ENCODE data around the gene OMP.
A peak's percentile ranks its signal among the peaks of the same experiment; 100 is the strongest.
"Not testable (repeated sequence)": the region's sequence is repeated elsewhere in the genome, so short reads cannot be mapped to it uniquely, and the experiment has no call there.

The OMP gene

DNA sequence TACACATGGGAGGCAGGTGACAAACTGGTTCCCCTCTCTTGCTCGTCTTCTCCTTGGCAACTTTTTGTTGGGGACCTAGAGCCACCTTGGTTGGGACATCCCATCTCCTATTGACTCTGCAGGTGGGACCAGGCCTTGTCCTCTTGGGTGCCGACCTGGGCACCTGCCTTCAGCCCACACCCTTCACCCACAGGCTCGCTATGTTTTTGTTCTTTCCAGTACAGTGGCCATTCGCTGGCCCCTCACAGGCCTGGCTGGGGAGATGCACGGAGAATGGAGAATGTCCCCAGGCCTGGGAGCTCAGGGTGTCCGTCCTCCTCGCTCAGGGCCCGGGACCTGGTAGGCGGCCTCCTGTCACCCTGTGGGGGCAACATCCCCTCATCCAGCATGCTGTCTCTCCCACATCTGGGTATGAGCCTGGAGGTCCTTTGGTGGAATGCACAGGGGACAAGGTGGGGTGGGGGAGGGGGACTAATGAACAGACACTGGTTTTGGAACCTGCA, 14.9 kb upstream of the OMP start:
- DNase-seq (ENCODE audit: low spot score) = no peak

GRCh38 chr11:77088236-77089003, 14.2 kb upstream of the OMP start:
- DNase-seq (ENCODE audit: low spot score) = no peak

DNA sequence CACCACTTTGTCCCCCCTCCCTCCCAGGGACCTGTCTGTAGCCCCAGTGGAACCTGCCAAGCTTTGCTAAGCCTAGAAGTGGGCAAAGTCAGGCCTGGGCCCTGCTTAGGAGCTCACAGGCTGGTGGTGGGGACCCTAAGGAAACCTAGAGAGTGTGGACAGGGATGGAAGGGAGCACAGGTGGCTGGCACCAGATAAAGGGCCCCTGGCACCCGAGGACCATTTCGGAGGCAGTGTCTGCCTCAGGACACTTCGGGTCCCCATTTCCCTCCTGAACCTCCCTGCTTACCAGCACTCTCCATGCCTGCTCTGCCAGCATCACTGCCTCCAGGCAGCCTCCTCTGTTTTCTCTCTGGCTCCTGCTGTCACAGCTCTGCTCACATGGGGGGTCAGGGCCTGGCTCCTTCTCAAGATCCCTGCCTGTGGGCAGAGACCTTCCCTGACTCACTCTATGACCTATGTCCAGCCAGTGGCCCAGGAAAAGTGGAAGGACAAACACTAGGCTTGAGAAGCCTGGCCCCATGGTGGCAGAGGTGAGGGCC, 13.6 kb upstream of the OMP start:
- DNase-seq (ENCODE audit: low spot score) = no peak

DNA sequence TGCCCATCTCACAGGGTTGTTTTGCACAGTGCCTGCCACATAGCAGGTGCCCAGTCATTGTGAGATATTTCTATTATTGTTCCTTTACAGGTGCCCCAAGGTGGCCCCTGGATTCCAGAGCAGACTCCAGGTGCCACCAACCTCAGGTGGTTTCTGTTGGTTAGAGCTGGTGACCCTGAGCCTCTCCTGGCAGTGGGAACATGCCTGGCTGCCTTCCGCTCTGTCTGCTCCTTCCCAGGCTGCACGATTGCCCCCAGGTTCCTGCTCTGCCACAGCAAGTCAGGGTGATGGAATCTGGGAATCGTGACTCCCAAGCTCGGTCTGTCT, 12.6 kb upstream of the OMP start:
- DNase-seq (ENCODE audit: low spot score) = no peak

GRCh38 chr11:77090373-77091111, 12.1 kb upstream of the OMP start:
- no peak for DNase-seq (ENCODE audit: low spot score)

- DNase-seq (ENCODE audit: low spot score) = peak; percentile 75
Measured at GRCh38 chr11:77091146-77091940, 11.3 kb upstream of the OMP start.

DNA sequence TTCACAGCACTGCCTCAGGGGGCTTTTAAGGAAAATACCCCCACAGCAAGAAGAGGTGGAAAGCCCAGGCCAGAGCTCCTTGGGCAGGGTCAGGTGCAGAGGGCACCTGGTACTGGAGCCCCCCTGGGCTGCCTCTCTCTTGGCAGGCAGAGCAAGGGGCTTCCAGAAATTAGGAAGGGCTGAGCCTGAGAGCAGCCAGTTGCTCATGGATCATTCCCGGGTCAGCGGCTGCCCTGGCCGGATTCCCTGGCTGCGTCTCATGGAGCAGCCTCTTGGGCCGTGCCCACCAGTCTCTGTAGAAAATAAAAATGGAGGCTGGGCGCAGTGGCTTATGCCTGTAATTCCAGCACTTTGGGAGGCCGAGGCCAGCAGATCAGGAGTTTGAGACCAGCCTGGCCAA, 10.3 kb upstream of the OMP start:
- no peak for DNase-seq (ENCODE audit: low spot score)

DNA sequence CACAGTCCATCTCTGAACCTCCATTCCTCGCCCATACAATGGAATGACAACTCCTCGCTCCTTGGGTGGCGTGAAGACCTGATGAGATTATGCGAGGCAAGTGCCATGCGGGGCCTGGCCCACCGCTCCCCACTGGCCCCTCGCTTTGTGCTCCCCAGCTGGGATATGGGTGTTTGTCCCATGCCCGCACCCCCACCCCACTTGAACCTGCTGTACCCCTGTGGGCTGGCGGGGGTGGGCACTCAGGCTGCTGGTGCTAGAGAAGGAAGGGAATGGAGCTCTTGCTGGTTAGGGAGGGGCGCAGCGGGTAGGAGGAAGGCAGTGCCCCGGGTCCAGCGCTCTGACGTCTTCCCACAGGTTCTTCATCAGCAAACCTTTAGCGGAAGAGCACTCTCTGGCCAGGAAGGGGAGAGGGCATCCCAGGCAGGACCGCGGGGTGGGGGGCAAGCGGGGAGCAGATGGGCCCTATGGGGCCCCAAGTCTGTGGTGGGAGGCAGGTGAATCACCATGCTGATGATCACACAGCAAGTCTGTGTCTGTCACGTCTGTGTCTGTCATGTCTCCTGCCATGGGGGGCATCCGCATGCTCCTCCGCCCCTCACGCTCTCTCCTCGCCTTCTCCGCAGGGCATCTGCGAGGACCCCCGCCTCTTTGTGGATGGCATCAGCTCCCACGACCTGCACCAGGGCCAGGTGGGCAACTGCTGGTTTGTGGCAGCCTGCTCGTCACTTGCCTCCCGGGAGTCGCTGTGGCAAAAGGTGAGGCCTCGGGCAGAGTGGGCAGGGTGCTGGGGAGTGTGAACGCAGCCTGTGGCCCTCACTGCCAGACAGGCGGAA, 9.4 kb upstream of the OMP start:
- DNase-seq (ENCODE audit: low spot score) = no peak

DNA sequence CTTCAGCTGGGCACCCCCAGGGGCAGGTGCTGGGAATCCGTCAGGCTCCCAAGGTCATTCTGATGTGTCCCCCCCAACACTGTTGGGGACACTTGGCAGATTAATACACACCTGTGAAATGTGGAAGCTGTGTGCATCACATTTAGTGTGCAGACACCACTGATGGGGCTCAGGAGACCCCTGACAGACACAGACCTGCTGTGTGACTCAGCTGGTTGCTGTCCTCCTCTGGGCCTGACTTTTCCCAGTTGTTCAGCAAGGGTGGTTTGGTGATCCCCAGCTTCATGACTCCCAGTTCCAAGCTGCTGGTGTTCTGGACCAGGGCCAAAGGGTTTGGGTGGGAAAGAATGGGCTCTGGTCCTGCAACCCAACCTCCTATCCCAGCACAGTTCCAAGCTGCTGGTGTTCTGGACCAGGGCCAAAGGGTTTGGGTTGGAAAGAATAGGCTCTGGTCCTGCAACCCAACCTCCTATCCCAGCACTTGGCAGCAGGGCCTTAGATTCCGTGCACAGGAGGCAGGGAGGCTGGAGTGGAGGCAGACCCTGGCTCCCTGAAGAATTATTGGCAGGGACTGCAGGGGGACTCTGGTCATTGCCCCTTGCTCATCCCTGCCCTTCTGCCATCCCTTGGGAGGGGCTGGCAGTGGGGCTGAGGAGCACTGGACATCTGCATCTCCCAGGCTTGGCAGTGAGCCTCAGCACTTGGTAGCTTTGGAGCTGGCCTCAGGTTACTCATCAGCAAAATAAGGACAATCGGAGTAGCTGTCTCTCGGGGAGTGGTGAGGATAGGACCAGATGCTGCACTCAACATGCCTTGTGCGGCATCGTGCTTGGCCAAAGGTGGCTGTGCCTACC, 8.4 kb upstream of the OMP start:
- DNase-seq (ENCODE audit: low spot score) = no peak

DNA sequence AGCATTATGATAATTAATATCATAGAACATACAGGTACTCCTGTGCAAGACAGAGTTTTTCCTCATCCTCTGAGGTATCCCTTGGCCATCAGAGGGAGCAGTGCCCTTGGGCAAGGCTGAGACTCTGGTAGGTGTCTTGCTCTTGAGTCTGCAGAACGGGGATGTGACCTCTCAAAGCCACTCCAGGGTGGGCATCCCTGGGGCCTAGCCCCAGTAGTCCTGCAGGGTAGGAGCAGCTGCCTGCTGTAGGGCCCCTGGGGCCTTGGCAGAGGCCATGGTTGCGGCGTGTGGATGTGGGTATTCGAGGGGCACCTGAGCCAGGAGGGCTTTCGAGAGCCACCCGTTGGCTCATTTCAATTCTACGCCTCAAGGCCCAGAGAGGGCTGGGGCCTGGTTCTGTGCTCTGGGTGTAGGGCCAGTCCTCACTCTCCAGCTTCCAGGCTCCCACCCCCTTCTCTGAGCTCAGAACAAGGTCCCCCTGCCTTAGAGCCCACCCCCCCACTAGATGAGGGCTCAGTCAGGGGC, 7.7 kb upstream of the OMP start:
- DNase-seq (ENCODE audit: low spot score) = no peak

DNA sequence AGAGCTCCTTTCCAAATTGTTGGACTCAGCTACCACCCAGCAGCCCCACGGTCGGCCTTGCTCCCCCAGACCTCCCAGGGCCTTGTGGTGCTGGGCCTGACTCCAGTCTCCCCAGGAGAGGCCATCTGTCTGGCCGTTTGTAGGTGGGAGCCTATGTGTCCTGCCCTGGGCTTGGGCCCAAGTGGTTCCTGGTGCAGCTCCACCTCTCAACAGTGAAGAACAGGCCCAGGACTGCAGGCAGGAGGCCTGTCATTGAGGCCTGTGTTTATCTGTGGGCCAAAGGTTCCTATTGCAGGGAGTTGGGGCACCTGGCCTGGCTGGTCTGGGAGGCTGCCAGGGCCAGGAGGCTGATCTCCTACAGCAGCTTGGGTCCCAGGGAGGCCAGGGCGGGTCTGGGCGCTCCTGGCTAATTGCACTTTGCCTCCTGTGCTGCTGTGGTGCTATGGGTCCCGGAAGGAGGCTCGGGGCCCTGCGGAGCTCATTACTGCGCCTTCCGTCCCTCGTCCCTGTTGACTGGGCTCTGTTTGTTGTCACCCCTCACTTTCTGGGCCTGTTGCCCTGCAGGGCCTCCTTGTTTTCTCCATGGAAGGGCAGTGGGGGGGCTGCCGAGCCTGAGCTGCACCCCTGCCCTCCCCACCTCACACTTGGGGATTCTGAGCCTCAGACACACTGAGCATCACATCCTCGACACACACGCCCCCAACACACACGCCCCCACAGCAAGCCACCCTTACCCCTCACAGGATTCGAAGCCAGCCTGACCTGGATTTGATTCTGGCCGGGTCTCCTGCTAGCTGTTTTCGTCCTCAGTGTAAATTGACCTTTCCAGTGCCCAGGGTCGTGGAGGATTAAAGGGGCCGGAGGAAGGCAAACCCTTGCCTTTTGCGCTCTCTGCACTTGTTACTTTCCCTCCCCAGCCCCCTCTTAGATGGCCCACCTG, 6.8 kb upstream of the OMP start:
- DNase-seq (ENCODE audit: low spot score) = no peak

- DNase-seq (ENCODE audit: low spot score) = no peak
Measured at GRCh38 chr11:77096591-77097019, 6.0 kb upstream of the OMP start.

- not testable (repeated sequence) for DNase-seq (ENCODE audit: low spot score)
Measured at GRCh38 chr11:77097180-77097579, 5.5 kb upstream of the OMP start.

GRCh38 chr11:77100166-77101042, 2.2 kb upstream of the OMP start:
- DNase-seq (ENCODE audit: low spot score) = no peak

DNA sequence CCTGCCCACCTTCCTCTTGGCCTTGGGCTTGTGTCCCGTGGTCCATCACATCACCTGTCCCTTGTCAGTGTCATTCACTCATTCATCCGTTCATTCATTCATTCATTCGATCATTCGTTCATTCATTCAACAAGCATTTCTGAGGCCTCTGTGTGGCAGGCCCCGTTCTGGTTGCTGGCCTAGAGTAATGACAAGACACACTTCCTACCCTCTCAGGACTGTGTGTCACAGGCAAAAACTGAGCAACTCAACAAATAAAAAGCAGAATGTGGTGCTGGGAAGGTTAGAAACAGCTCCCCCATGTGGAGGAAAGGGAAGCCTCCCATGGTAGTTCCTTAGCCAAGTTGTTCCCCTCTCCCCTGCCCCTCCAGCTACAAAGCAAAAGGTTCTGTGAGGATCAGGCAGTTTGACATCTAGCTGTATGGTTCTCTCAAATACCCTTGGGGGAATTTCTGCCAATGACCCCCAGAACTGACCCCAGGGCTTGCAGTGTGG, 1.6 kb upstream of the OMP start:
- DNase-seq (ENCODE audit: low spot score) = no peak

- no peak for DNase-seq (ENCODE audit: low spot score)
Measured at GRCh38 chr11:77103319-77103718, 679 bp downstream of the OMP start.

- DNase-seq (ENCODE audit: low spot score) = no peak
Measured at GRCh38 chr11:77104727-77105126, 2.1 kb downstream of the OMP start.

- no peak for DNase-seq (ENCODE audit: low spot score)
Measured at GRCh38 chr11:77106321-77106720, 3.7 kb downstream of the OMP start.

Data from activated CD4-positive, alpha-beta T cell treated with anti-CD3 and anti-CD28 coated beads, Interleukin-2, Interleukin-4, amounts not matched to agents 100 ng/mL and 50 ng/mL, durations not matched to agents 16 hours and 8 hours (primary cell).